Uterus (tissue), 2 donors: ENCODE measurements around the gene DMGDH.

Experiments
- POLR2A ChIP-seq, 2 donors: fragments of 450-650 bp; IDR thresholded peaks; one replicate each; pipeline ENCODE4 v1.6.1; 2016; ENCODE audit warnings: antibody characterized with exemption in 2 of 2, mild to moderate bottlenecking in 1 of 2, moderate library complexity in 1 of 2
- TF ChIP-seq, protein P1 (sequence below), 4 experiments: fragments of 200-600 bp in 2 of 4; fragments of 450-650 bp in 2 of 4; sonication (generic) in 2 of 4; IDR thresholded peaks; one replicate each; pipeline ENCODE4 v1.5.1; 2016 to 2019; ENCODE audit warnings: antibody characterized with exemption in 4 of 4, mild to moderate bottlenecking in 2 of 4, moderate library complexity in 1 of 4

DNA sequence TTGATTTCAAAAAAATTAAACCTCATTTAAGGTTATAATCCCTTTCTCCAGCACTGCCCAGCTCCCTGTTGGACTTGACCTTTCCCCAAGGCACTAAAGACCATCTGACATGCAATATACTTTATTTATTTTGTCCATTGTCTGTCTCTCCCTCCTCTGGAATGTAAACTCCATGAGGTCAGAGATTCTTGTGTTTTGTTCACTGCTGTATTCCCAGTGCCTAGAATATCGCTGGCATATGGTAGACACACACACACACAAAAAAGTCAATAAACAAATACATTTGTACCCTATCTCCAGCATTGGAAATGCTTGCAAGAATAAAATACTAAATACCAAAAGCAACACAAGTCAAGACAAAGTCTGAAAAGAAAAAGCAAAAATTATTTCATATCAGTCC lies 67.1 kb downstream of the DMGDH start:
- TF ChIP-seq POLR2A (IDR thresholded peaks at IDR 0.05): no peak
- TF ChIP-seq, protein P1, sequence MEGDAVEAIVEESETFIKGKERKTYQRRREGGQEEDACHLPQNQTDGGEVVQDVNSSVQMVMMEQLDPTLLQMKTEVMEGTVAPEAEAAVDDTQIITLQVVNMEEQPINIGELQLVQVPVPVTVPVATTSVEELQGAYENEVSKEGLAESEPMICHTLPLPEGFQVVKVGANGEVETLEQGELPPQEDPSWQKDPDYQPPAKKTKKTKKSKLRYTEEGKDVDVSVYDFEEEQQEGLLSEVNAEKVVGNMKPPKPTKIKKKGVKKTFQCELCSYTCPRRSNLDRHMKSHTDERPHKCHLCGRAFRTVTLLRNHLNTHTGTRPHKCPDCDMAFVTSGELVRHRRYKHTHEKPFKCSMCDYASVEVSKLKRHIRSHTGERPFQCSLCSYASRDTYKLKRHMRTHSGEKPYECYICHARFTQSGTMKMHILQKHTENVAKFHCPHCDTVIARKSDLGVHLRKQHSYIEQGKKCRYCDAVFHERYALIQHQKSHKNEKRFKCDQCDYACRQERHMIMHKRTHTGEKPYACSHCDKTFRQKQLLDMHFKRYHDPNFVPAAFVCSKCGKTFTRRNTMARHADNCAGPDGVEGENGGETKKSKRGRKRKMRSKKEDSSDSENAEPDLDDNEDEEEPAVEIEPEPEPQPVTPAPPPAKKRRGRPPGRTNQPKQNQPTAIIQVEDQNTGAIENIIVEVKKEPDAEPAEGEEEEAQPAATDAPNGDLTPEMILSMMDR (IDR thresholded peaks at IDR 0.05): no peak
